Measurements from ENCODE around the gene GLI2.

DNA sequence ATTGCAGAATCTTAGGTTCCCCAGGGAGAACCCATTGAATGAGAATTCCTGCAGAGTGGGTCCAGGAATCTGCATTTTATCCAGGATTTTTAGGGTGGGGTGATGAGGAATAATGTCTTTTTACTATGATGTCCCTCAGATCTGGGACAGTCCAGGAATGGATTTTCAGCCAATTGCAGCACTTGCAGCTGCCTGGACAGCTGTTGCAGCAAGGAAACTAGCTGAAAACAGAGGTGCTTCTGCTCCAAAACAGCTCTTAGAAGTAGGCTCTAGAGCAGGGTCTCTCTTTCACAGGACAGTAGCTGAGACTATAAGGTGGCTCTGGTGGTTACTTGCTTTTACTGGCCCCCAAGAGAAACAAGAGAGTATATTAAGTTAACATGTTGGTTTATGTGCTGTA is 9.1 kb downstream of the GLI2 start:
- TF ChIP-seq POLR2A (IDR thresholded peaks at IDR 0.05): no peak
- TF ChIP-seq, protein P1, sequence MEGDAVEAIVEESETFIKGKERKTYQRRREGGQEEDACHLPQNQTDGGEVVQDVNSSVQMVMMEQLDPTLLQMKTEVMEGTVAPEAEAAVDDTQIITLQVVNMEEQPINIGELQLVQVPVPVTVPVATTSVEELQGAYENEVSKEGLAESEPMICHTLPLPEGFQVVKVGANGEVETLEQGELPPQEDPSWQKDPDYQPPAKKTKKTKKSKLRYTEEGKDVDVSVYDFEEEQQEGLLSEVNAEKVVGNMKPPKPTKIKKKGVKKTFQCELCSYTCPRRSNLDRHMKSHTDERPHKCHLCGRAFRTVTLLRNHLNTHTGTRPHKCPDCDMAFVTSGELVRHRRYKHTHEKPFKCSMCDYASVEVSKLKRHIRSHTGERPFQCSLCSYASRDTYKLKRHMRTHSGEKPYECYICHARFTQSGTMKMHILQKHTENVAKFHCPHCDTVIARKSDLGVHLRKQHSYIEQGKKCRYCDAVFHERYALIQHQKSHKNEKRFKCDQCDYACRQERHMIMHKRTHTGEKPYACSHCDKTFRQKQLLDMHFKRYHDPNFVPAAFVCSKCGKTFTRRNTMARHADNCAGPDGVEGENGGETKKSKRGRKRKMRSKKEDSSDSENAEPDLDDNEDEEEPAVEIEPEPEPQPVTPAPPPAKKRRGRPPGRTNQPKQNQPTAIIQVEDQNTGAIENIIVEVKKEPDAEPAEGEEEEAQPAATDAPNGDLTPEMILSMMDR (IDR thresholded peaks at IDR 0.05): no peak
